CD4-positive, alpha-beta T cell (primary cell): Measurements from ENCODE around the gene CAMK2A. TPM values are rescaled to one million over a fixed set of nuclear protein-coding genes. Genes with fewer than 3 reads are reported as not detected.

Experiments used
- ATAC-seq: fragments of 200-7000 bp; cut with Tn5 transposase; one replicate; pipeline ENCODE4 v1.10.0; 2022; ENCODE audit warnings: mild to moderate bottlenecking; ENCODE audit not compliant: poor library complexity
- CTCF ChIA-PET: fragments of 350-600 bp; sonication (Branson Sonifier 250); formaldehyde crosslinking; loops from one replicate; lab custom pipeline; 2021; ENCODE audit warnings: antibody characterized with exemption, inconsistent platforms; lab: Charles Lee
- POLR2A ChIA-PET: fragments of 350-600 bp; sonication (Branson Sonifier 250); formaldehyde crosslinking; loops from one replicate; lab custom pipeline; 2021; ENCODE audit warnings: antibody characterized with exemption, inconsistent platforms; lab: Charles Lee
- DNase-seq, 14 experiments: peaks; one replicate each; pipeline ENCODE4 v3.0.0-alpha.2; 2013 to 2020; ENCODE audit warnings: mixed read lengths in 2 of 14
- H3K27ac ChIP-seq, 2 donors: one replicate each; pipeline versions ENCODE4 v1.5.1 to v1.7.0; 2013; ENCODE audit warnings: low read length in 2 of 2, low read depth in 1 of 2, mild to moderate bottlenecking in 1 of 2
- H3K27me3 ChIP-seq, 2 experiments: 1 replicate in 1 of 2; 2 replicates in 1 of 2; pipeline versions ENCODE4 v1.6.1 to v1.7.0; 2013; ENCODE audit warnings: low read length in 2 of 2, control low read depth in 1 of 2, mild to moderate bottlenecking in 1 of 2, moderate library complexity in 1 of 2; ENCODE audit not compliant: insufficient read depth in 2 of 2, control insufficient read depth in 1 of 2
- H3K36me3 ChIP-seq: one replicate; pipeline ENCODE4 v1.6.1; 2013; ENCODE audit warnings: low read length, control low read depth; ENCODE audit not compliant: insufficient read depth
- H3K4me1 ChIP-seq: one replicate; pipeline ENCODE4 v1.6.1; 2013; ENCODE audit warnings: low read length, control low read depth; ENCODE audit not compliant: insufficient read depth
- H3K4me3 ChIP-seq: one replicate; pipeline ENCODE4 v1.5.1; 2013; ENCODE audit warnings: mild to moderate bottlenecking, low read length, moderate library complexity
- H3K9me3 ChIP-seq, 2 experiments: 1 replicate in 1 of 2; 2 replicates in 1 of 2; pipeline versions ENCODE4 v1.6.1 to v1.7.0; 2013; ENCODE audit warnings: low read length in 2 of 2, mild to moderate bottlenecking in 2 of 2, control low read depth in 1 of 2, moderate library complexity in 1 of 2; ENCODE audit not compliant: control insufficient read depth in 1 of 2, insufficient read depth in 1 of 2
- H3K27ac Mint-ChIP-seq: one replicate; pipeline ENCODE4 v1.8.0; 2020; ENCODE audit warnings: mixed read lengths
- H3K27me3 Mint-ChIP-seq: one replicate; pipeline ENCODE4 v1.8.0; 2021; ENCODE audit warnings: mixed read lengths
- H3K36me3 Mint-ChIP-seq: one replicate; pipeline ENCODE4 v1.8.0; 2021; ENCODE audit warnings: low read depth, mixed read lengths
- H3K4me1 Mint-ChIP-seq: one replicate; pipeline ENCODE4 v1.8.0; 2021; ENCODE audit warnings: low read depth, mixed read lengths
- H3K4me3 Mint-ChIP-seq: one replicate; pipeline ENCODE4 v1.8.0; 2020; ENCODE audit warnings: mild to moderate bottlenecking, mixed read lengths
- H3K9me3 Mint-ChIP-seq: one replicate; pipeline ENCODE4 v1.8.0; 2020; ENCODE audit warnings: mixed read lengths
- intact Hi-C, 2 experiments: fragments of 100-400 bp; cut with DNase I in 1 of 2; cut with micrococcal nuclease in 1 of 2; formaldehyde crosslinking; loops; one replicate each; pipeline versions ENCODE4 v1.15.1 to v1.9.0; 2023 to 2025; cut with DNase I, micrococcal nuclease
- total RNA-seq, 174 experiments: library from RNA in 2 of 174; stranded (reverse) in 2 of 174; gene quantifications; one replicate each; pipeline ENCODE4 v1.2.3 and lab custom pipeline; 2021 to 2026
- TF ChIP-seq, protein P1 (sequence below): fragments of 200-600 bp; IDR thresholded peaks from one replicate; pipeline ENCODE4 v1.8.0; 2022; ENCODE audit warnings: antibody characterized with exemption, mild to moderate bottlenecking

The CAMK2A gene
- total RNA-seq, 2 experiments from 2014 or later, result 0.05 to 0.22 TPM

DNA sequence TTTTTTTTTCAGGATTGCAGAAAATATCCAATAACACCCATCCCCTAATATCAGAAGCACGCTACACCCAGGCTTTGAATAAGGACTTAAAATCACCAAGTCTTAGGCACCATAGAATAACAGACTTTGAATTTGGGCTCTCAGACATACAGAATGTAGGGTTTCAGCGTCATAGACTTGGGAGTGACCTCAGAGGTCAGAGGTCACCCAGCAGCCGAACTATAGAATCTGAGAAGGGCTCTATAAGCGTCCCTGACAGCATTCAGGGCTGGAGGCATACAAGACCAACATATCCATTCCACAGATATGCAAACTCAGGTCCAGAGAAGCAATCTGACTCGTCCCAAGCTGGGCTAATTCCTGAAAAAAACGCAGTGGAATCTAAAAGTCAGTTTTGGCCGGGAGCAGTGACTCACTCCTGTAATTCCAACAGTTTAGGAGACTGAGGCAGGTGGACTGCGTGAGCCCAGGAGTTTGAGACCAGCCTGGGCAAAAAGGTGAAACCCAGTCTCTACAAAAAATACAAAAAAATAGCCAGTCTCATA lies 65.0 kb downstream of the CAMK2A start:
- Mint-ChIP-seq H3K27me3 (no peaks in the 10 kb centered on the region), H3K27ac (no peak overlapping the region), H3K4me3 (no peak overlapping the region), H3K4me1 (no peaks in the 10 kb centered on the region), H3K36me3 (no peaks in the 10 kb centered on the region), H3K9me3 (no peaks in the 10 kb centered on the region)
- Histone ChIP-seq H3K4me3 (no peak overlapping the region), H3K27ac (no peak overlapping the region), H3K36me3 (no peaks in the 10 kb centered on the region), H3K4me1 (no peaks in the 10 kb centered on the region), H3K27me3 (no peaks in the 10 kb centered on the region), H3K9me3 (no peaks in the 10 kb centered on the region)
- no peak for DNase-seq
- intact Hi-C loops, result no loop called here
- no peak for ATAC-seq
- ChIA-PET CTCF (no interaction called here), POLR2A (no interaction called here)
- TF ChIP-seq, protein P1, sequence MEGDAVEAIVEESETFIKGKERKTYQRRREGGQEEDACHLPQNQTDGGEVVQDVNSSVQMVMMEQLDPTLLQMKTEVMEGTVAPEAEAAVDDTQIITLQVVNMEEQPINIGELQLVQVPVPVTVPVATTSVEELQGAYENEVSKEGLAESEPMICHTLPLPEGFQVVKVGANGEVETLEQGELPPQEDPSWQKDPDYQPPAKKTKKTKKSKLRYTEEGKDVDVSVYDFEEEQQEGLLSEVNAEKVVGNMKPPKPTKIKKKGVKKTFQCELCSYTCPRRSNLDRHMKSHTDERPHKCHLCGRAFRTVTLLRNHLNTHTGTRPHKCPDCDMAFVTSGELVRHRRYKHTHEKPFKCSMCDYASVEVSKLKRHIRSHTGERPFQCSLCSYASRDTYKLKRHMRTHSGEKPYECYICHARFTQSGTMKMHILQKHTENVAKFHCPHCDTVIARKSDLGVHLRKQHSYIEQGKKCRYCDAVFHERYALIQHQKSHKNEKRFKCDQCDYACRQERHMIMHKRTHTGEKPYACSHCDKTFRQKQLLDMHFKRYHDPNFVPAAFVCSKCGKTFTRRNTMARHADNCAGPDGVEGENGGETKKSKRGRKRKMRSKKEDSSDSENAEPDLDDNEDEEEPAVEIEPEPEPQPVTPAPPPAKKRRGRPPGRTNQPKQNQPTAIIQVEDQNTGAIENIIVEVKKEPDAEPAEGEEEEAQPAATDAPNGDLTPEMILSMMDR, result no peak

DNA sequence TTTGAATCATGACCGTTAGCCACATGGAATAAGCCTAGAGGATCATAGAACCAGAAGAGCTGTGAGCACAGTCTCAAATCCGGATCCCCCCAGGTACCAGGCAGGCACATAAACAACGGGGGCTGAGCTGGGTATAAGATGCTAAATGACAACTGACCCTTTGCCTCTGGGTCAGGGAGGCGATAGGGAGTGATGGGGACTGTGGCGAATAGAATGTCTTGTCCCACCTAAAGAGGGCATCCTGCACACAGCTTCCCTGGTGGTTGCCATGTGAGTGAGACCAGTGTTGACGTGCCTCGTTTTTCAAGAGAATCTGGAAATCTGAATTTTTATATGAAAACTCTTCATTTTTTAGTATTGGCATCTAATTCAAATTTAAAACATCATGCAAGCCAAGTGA lies 66.1 kb downstream of the CAMK2A start:
- TF ChIP-seq, protein P1, result no peak
- ATAC-seq (no peak), DNase-seq (no peak)
- POLR2A ChIA-PET, result no interaction called here
- no peak overlapping the region for H3K4me3 ChIP-seq
- H3K9me3 Mint-ChIP-seq, result no peaks in the 10 kb centered on the region
- no peaks in the 10 kb centered on the region for H3K27me3 ChIP-seq
- no peak overlapping the region for H3K27ac ChIP-seq
- CTCF ChIA-PET, result no interaction called here
- no peaks in the 10 kb centered on the region for H3K9me3 ChIP-seq
- no peaks in the 10 kb centered on the region for H3K36me3 ChIP-seq
- no peak overlapping the region for H3K27ac Mint-ChIP-seq
- intact Hi-C loops, result no loop called here
- no peaks in the 10 kb centered on the region for H3K4me1 ChIP-seq
- no peak overlapping the region for H3K4me3 Mint-ChIP-seq
- H3K4me1 Mint-ChIP-seq, result no peaks in the 10 kb centered on the region
- H3K36me3 Mint-ChIP-seq, result no peaks in the 10 kb centered on the region
- H3K27me3 Mint-ChIP-seq, result no peaks in the 10 kb centered on the region

DNA sequence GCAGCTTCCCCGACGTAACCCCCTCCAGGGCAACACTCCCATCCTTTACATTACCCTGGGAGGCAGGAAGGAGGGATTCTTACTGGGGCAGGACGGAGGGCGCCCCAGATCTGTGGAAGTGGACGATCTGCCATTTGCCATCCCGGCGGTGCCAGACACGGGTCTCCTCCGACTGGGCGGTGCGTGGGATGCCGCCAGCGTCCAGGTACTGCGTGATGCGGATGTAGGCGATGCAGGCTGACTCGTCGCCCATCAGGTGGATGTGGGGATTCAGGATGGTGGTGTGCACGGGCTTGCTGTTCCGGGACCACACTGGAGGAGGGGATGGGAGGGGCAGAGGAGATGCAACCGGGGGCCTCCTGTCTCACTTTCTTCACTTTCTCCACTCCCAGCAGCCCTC lies 66.7 kb downstream of the CAMK2A start:
- no peak overlapping the region for H3K4me3 Mint-ChIP-seq
- Histone ChIP-seq H3K27ac (no peak overlapping the region), H3K4me3 (no peak overlapping the region), H3K36me3 (no peaks in the 10 kb centered on the region), H3K27me3 (no peaks in the 10 kb centered on the region), H3K9me3 (no peaks in the 10 kb centered on the region), H3K4me1 (peaks cover 2% of the 10 kb centered on the region)
- ATAC-seq (no peak), DNase-seq (no peak)
- intact Hi-C loops, result no loop called here
- H3K9me3 Mint-ChIP-seq, result no peaks in the 10 kb centered on the region
- no peaks in the 10 kb centered on the region for H3K36me3 Mint-ChIP-seq
- TF ChIP-seq, protein P1, result no peak
- peaks cover 2% of the 10 kb centered on the region for H3K4me1 Mint-ChIP-seq
- H3K27ac Mint-ChIP-seq, result no peak overlapping the region
- POLR2A ChIA-PET, result no interaction called here
- CTCF ChIA-PET, result no interaction called here
- peaks cover 5% of the 10 kb centered on the region for H3K27me3 Mint-ChIP-seq
